GM23248 (cell line): ENCODE measurements around the gene SEMA4A. TPM values are rescaled to one million over a fixed set of nuclear protein-coding genes. Genes with fewer than 3 reads are reported as not detected.
"Not testable (repeated sequence)": the region's sequence is repeated elsewhere in the genome, so short reads cannot be mapped to it uniquely, and the experiment has no call there.

Experiments
- DNase-seq: peaks from one replicate; pipeline ENCODE4 v3.0.0-alpha.2; 2015
- H2AFZ ChIP-seq: fragments of 200-600 bp; sonication (generic); 2 replicates; pipeline ENCODE4 v1.6.1; 2016; ENCODE audit warnings: antibody characterized with exemption
- H3F3A ChIP-seq: fragments of 200-600 bp; sonication (generic); 2 replicates; pipeline ENCODE4 v1.6.1; 2016; ENCODE audit warnings: mild to moderate bottlenecking, antibody characterized with exemption, mixed run types; ENCODE audit not compliant: insufficient read depth
- H3K27ac ChIP-seq: fragments of 200-600 bp; sonication (generic); 2 replicates; pipeline ENCODE4 v1.5.1; 2016; ENCODE audit warnings: mild to moderate bottlenecking
- H3K27me3 ChIP-seq: fragments of 200-600 bp; sonication (generic); replicated peaks from 2 replicates; pipeline ENCODE4 v1.6.1; 2016; ENCODE audit warnings: mild to moderate bottlenecking; ENCODE audit not compliant: insufficient read depth
- H3K36me3 ChIP-seq: fragments of 200-600 bp; sonication (generic); 2 replicates; pipeline ENCODE4 v1.6.1; 2016; ENCODE audit warnings: low read depth, mild to moderate bottlenecking
- H3K4me1 ChIP-seq: fragments of 200-600 bp; sonication (generic); 2 replicates; pipeline ENCODE4 v1.6.1; 2016; ENCODE audit warnings: mild to moderate bottlenecking; ENCODE audit not compliant: insufficient read depth
- H3K4me2 ChIP-seq: fragments of 200-600 bp; sonication (generic); one replicate; pipeline ENCODE4 v1.6.1; 2016; ENCODE audit warnings: mild to moderate bottlenecking; ENCODE audit not compliant: unreplicated experiment
- H3K4me3 ChIP-seq: fragments of 200-600 bp; sonication (generic); 2 replicates; pipeline ENCODE4 v1.5.1; 2016; ENCODE audit warnings: mild to moderate bottlenecking
- H3K79me2 ChIP-seq: fragments of 200-600 bp; sonication (generic); 2 replicates; pipeline ENCODE4 v1.6.1; 2016; ENCODE audit warnings: mild to moderate bottlenecking; ENCODE audit not compliant: insufficient read depth
- H3K9ac ChIP-seq: fragments of 200-600 bp; sonication (generic); 2 replicates; pipeline ENCODE4 v1.6.1; 2016; ENCODE audit warnings: mild to moderate bottlenecking
- H3K9me2 ChIP-seq: fragments of 200-600 bp; sonication (generic); 2 replicates; pipeline ENCODE4 v1.6.1; 2016; ENCODE audit warnings: mixed run types, mild to moderate bottlenecking, moderate library complexity; ENCODE audit not compliant: insufficient read depth
- H3K9me3 ChIP-seq: fragments of 200-600 bp; sonication (generic); one replicate; pipeline ENCODE4 v1.6.1; 2017; ENCODE audit warnings: low read depth
- H4K20me1 ChIP-seq: fragments of 200-600 bp; sonication (generic); 2 replicates; pipeline ENCODE4 v1.6.0; 2016; ENCODE audit not compliant: insufficient read depth
- EZH2 ChIP-seq: fragments of 200-600 bp; sonication (generic); IDR thresholded peaks from 2 replicates; pipeline ENCODE4 v1.6.1; 2018; ENCODE audit warnings: antibody characterized with exemption, mild to moderate bottlenecking; ENCODE audit not compliant: insufficient read depth, poor library complexity, severe bottlenecking
- EZH2phosphoT487 ChIP-seq: fragments of 200-600 bp; sonication (generic); IDR thresholded peaks from 2 replicates; pipeline ENCODE4 v1.6.1; 2018; ENCODE audit warnings: antibody characterized with exemption, moderate library complexity, mild to moderate bottlenecking, low read depth; ENCODE audit not compliant: insufficient read depth
- WGBS, 2 experiments: methylation state at CpG; one replicate each; pipeline ENCODE4 v1.1.6; 2015 to 2017; ENCODE audit warnings: low lambda C conversion rate in 2 of 2, low coverage in 1 of 2; ENCODE audit errors: missing lambda C conversion rate in 2 of 2; 5-methylcytosine and 5-hydroxymethylcytosine counted together
- in situ Hi-C: fragments of 300-500 bp; cut with MboI; formaldehyde crosslinking; loops from 2 replicates; pipeline ENCODE4 v1.15.0; 2020
- polyA plus RNA-seq: library from polyadenylated mRNA; unstranded; fragments of >200 nt; fragmentation: Nextera tagmentation; extraction: Ambion mirVana; gene quantifications from 2 replicates; pipeline ENCODE4 v1.2.1, GENCODE V29; 2016
- total RNA-seq: library from RNA; depleted of rRNA; stranded (reverse); fragments of >200 nt; shearing (Covaris generic); gene quantifications from 2 replicates; pipeline ENCODE4 v1.2.3, GENCODE V29; 2014

Gene SEMA4A
- total and polyA plus RNA-seq, 2 experiments from 2014 or later: 0.35 to 1.1 TPM

- no peaks in the 10 kb centered on the region for H4K20me1 ChIP-seq
- no peak for DNase-seq
- 80 to 81% methylated on average over 7 of the region's 7 CpGs for WGBS, 2 experiments
- no peaks in the 10 kb centered on the region for H3K9me3 ChIP-seq
- no peaks in the 10 kb centered on the region for H3F3A ChIP-seq
- no peaks in the 10 kb centered on the region for H3K79me2 ChIP-seq
- in situ Hi-C loops: no loop called here
- H2AFZ ChIP-seq: no peak overlapping the region
- H3K9ac ChIP-seq: no peak overlapping the region
- no peaks in the 10 kb centered on the region for H3K4me1 ChIP-seq
- H3K4me2 ChIP-seq: no peak overlapping the region
- no peaks in the 10 kb centered on the region for H3K36me3 ChIP-seq
- TF ChIP-seq EZH2 (no peak), EZH2phosphoT487 (no peak)
- H3K4me3 ChIP-seq: no peak overlapping the region
- H3K27me3 ChIP-seq: no peaks in the 10 kb centered on the region
- H3K27ac ChIP-seq: no peak overlapping the region
- no peaks in the 10 kb centered on the region for H3K9me2 ChIP-seq
Measured at GRCh38 chr1:156177919-156178654, 24.7 kb downstream of the SEMA4A start.

GRCh38 chr1:156180471-156180870, 27.1 kb downstream of the SEMA4A start:
- Histone ChIP-seq H3K27me3 (no peaks in the 10 kb centered on the region), H3K4me3 (no peak overlapping the region), H3K4me1 (no peaks in the 10 kb centered on the region), H4K20me1 (no peaks in the 10 kb centered on the region), H3K27ac (no peak overlapping the region), H3K79me2 (no peaks in the 10 kb centered on the region), H3K4me2 (no peak overlapping the region), H3K9me3 (no peaks in the 10 kb centered on the region), H3K9ac (no peak overlapping the region), H3F3A (no peaks in the 10 kb centered on the region), H3K9me2 (no peaks in the 10 kb centered on the region), H3K36me3 (no peaks in the 10 kb centered on the region), H2AFZ (no peak overlapping the region)
- 96 to 99% methylated on average over 3 of the region's 3 CpGs for WGBS, 2 experiments
- no peak for TF ChIP-seq EZH2phosphoT487
- no peak for TF ChIP-seq EZH2
- DNase-seq: no peak
- in situ Hi-C loops: no loop called here

- H4K20me1 ChIP-seq, H3K79me2 ChIP-seq, H2AFZ ChIP-seq, H3K9me3 ChIP-seq, in situ Hi-C loops, H3K4me2 ChIP-seq, H3F3A ChIP-seq, H3K36me3 ChIP-seq, H3K27ac ChIP-seq, H3K4me1 ChIP-seq, H3K27me3 ChIP-seq, H3K9me2 ChIP-seq, H3K9ac ChIP-seq, DNase-seq, H3K4me3 ChIP-seq: not testable (repeated sequence)
- WGBS, 2 experiments: 33 to 42% methylated on average over 8 of the region's 8 CpGs
Measured at GRCh38 chr1:156181391-156181924, 28.1 kb downstream of the SEMA4A start.

- H3K79me2 ChIP-seq, DNase-seq, H4K20me1 ChIP-seq, H3K27me3 ChIP-seq, H3K36me3 ChIP-seq, H3K4me1 ChIP-seq, H3K4me2 ChIP-seq, H3K9me3 ChIP-seq, H3K27ac ChIP-seq, H3K4me3 ChIP-seq, H2AFZ ChIP-seq, in situ Hi-C loops, H3F3A ChIP-seq, H3K9ac ChIP-seq, H3K9me2 ChIP-seq: not testable (repeated sequence)
- 75% methylated on average over 12 of the region's 12 CpGs for WGBS, 2 experiments
Measured at GRCh38 chr1:156182010-156182779, 28.8 kb downstream of the SEMA4A start.

GRCh38 chr1:156186347-156187177, 33.2 kb downstream of the SEMA4A start:
- H3K27ac ChIP-seq, H3K4me2 ChIP-seq, H3K27me3 ChIP-seq, H2AFZ ChIP-seq, H3K79me2 ChIP-seq, H3K36me3 ChIP-seq, H3K9ac ChIP-seq, H3K4me1 ChIP-seq, H3F3A ChIP-seq, H3K9me2 ChIP-seq, H3K9me3 ChIP-seq, DNase-seq, in situ Hi-C loops, H4K20me1 ChIP-seq, H3K4me3 ChIP-seq: not testable (repeated sequence)
- 65 to 66% methylated on average over 2 of the region's 2 CpGs for WGBS, 2 experiments

GRCh38 chr1:156190265-156190664, 36.9 kb downstream of the SEMA4A start:
- H3K4me3 ChIP-seq, H3K9ac ChIP-seq, H2AFZ ChIP-seq, H3K4me2 ChIP-seq, H3K27me3 ChIP-seq, H3K9me3 ChIP-seq, H3K36me3 ChIP-seq, H3K27ac ChIP-seq, H4K20me1 ChIP-seq, in situ Hi-C loops, H3K9me2 ChIP-seq, H3K4me1 ChIP-seq, H3F3A ChIP-seq, DNase-seq: not testable (repeated sequence)
- WGBS, 2 experiments: 82 to 84% methylated on average over 4 of the region's 4 CpGs
- H3K79me2 ChIP-seq: peaks cover 13% of the 10 kb centered on the region
